Skeletal muscle cell (primary cell): ENCODE data around the gene RAB40C.

Experiments used
- DNase-seq: peaks from one replicate; pipeline ENCODE4 v3.0.0-alpha.2; 2010; ENCODE audit warnings: low read depth
- H3K4me3 ChIP-seq: 2 replicates; pipeline ENCODE4 v1.5.1; 2011; ENCODE audit warnings: low read depth, mild to moderate bottlenecking, control low read depth, low read length, moderate library complexity

RAB40C gene

DNA sequence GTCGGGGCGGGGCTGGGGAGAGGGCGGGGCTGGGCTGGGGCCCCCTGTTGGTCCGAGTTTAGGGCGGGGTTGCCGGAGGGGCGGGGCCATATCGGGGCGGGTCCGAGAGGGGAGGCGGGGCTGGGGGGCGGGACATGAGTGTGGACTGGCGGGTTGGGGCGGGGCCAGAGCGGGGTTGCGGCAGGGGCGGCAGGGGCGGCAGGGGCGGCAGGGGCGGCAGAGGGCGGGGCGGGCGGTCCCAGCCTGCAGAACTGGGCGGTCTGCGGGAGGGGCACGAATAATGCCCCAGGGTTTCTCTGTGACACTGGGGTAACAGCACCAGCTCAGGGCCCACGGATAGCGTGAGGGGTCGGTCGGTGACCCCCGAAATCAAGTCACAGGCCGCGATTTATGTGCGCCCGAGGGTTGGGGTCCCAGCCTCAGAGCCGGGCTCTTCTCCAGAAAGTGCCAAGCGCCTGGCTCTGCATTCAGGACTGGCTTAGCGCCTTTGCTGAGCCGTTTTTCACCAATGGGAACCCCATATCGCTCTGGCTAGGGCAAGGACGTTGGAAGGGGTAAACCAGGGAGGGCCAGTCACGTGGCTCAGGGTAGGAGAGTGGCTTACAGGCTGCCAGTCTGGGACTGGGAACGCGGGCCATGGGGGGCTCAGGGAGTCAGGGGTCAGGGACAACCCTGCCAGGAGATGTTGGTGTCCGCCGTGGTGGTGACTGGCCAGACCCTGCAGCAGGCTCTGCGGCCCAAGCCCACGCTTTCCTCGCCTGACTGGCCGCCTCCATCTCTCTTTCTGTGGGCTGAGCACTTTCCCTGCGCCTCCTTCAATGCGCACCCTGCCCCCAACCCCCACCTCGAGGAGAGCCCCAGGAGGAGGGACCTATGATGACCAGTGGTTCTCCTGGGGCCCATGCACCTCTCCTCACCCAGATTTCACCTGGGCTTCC lies 47.5 kb downstream of the RAB40C start:
- H3K4me3 ChIP-seq: peak overlapping the region; percentile 83
- peak; percentile 68 for DNase-seq

GRCh38 chr16:638034-638543 lies 48.2 kb downstream of the RAB40C start:
- no peak overlapping the region for H3K4me3 ChIP-seq
- DNase-seq: no peak

GRCh38 chr16:638836-639235 lies 49.0 kb downstream of the RAB40C start:
- no peak for DNase-seq
- no peak overlapping the region for H3K4me3 ChIP-seq

DNA sequence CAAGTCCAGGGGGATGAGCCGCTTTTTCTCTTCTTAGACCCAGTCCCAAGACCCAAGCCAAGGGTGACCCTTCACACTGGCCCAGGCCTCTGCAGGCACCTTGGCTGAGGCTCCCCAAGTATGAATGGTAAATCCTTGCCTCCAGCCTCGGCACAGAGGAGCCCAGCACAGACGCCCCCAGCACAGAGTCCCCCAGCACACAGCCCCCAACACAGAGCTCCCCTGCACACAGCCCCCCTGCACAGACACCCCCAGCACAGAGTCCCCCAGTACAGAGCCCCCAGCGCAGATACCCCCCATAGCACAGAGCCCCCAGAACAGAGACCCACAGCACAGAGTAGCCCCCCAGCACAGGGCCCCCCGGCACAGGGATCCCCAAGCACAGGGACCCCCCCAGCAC lies 50.7 kb downstream of the RAB40C start:
- peak overlapping the region; percentile 58 for H3K4me3 ChIP-seq
- no peak for DNase-seq

GRCh38 chr16:641326-642188 lies 51.7 kb downstream of the RAB40C start, which contains the start of gene MCRIP2:
Gene MCRIP2, plus strand, starts transcription at chr16:641828. Its CDS starts 164 bp downstream, at chr16:641992.
- peak within 1 kb of the TSS; percentile 58 for H3K4me3 ChIP-seq
- no peak for DNase-seq

GRCh38 chr16:642189-643049 lies 52.6 kb downstream of the RAB40C start:
- H3K4me3 ChIP-seq: peak overlapping the region; percentile 58
- DNase-seq: no peak

DNA sequence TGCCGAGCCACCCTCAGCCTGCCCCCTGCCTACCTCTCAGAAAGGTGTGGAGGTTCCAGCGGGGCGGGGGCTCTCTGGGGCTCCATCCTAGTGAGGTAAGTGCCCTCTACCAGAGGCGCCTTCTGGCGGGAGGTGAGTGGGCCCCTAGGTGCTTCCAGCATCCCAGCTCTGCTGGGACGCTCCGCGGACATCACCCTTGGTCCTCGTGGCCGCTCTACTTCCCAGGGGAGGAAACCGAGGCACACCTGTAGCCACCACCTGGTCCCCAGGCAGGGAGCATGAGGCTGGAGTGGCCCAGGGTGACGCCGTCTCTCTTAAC lies 53.1 kb downstream of the RAB40C start:
- peak overlapping the region; percentile 58 for H3K4me3 ChIP-seq
- no peak for DNase-seq

- DNase-seq: no peak
- H3K4me3 ChIP-seq: no peak overlapping the region
Measured at GRCh38 chr16:644556-644955, 54.7 kb downstream of the RAB40C start.

DNA sequence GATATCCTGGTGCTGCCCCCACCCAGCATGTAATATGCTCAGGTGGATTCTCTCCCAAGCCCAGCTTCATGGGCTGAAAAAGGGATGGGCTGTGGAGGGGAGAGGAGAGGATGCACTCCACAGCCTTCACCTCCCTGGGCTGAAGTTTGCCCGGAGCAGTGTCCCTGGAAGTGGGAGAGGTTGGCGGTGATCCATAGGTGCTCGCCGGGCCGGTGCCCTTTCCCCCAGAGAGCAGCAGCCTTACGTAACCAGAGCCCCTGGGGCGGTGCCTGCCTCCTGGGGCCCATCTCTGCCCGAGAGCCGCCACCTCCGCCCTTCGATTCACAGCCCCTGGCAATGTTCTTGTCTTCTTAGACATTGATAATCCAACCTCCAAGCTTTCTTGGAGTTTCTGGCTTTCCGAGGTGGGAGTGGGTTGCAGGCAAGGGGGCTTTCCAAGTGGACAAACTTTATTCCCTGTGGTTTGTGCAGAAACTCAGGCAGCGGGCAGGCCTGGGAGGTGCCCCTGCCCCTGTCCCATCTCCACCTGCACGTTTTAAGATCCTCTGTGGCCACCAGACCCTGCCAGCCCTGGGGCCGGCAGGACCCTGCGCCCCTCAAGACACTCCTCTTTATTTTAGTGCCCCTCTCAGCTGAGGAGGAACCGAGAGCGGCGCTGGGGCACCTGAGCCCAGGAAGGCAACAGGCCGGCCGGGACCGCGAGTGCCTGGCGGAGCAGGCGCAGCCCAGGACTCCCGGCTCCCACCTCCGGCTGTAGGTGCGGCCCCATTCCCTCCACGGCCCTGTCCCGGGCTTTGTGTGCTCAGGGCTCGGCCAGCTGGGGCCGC lies 56.2 kb downstream of the RAB40C start:
- DNase-seq: no peak

DNA sequence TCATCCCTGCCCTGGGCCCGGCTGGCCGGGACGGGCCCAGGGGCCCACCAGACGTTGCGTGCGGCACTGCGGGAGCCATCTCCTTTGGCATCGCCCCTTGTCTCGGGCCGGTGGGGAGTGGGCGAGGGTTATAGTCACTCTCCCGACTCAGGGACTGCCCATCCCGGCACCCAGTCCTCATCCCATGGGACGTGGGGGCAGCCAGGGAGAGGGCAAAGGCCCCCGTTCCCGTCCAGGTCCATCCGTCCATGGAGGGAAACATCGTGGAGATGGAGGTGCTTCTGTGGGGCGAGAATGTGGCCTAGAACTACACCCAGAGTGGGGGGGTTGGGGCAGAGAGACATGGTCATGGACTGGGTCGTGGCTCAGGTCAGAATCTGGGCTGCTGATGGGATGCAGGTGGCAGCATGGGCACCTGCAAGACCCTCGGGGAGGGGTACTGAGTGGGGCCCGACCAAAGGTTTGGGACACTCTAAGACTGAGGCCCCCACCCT lies 56.9 kb downstream of the RAB40C start:
- DNase-seq: no peak
- no peak overlapping the region for H3K4me3 ChIP-seq

More for the DNA sequence above, 56.2 kb downstream of the RAB40C start:
- no peak overlapping the region for H3K4me3 ChIP-seq

- no peak overlapping the region for H3K4me3 ChIP-seq
- no peak for DNase-seq
Measured at GRCh38 chr16:647173-647902, 57.5 kb downstream of the RAB40C start.

GRCh38 chr16:648071-648780 lies 58.4 kb downstream of the RAB40C start:
- DNase-seq: no peak
- peak overlapping the region; percentile 67 for H3K4me3 ChIP-seq

DNA sequence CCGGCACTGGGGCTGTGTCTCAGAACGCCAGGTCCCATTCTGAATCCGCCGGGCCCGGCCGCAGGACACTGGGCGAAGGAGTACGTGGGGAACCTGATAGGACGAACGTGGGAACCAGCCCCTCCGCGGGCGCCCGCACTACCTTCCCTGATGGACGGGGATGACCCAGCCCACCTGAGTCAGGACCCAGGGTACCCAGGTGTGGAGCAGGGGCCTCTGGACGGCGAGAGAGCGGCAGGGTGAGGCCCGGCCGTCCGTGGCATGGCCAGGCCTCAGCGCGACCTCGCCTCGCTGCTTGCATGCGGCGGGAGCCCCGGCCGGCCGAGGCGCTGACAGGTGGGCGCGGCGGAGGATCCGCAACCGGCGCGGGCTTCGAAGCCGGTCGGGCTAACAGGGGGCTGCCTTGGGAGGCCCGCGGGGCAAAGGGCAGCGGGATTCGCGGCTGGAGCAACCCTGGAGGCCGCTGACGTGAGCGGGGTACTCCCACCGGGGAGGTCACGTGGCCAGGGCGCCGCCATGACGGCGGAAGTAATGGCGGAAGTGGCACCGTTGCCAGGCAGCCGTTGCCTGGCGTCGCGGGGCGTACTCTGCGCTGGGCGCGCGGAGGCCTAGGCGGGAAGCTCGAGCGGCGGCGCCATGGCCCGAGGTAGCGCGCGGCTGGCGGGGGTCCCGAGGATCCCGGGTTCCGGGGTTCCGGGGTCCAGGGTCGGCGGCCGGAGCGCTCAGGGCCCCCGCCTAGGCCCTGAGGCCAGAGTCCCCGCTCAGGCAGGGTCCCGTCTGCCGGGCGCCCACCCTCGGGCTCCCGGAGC lies 59.1 kb downstream of the RAB40C start, which contains the start of gene WDR90:
Gene WDR90, plus strand, starts transcription at position 585 of the 809 bp plus-strand sequence. Its CDS starts 52 bp downstream, at position 637.
- peak within 1 kb of the TSS; percentile 67 for H3K4me3 ChIP-seq
- peak; percentile 58 for DNase-seq

DNA sequence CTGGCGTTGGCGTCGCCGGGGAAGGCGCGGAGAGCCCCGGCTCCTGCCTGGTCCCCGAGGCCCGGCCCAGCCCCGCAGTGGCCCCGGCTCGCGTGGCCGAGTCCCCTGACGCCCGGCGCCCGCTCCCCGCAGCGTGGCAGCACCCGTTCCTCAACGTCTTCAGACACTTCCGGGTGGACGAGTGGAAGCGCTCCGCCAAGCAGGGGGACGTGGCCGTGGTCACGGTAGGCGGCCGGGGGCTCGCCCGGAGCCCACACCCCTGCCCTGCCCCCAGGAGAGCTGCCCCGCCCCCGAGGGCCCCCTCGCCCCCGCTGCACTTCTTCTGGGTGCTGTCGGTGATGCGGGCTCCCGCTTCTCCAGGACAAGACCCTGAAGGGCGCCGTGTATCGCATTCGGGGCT lies 59.8 kb downstream of the RAB40C start:
- no peak for DNase-seq
- H3K4me3 ChIP-seq: peak overlapping the region; percentile 67

DNA sequence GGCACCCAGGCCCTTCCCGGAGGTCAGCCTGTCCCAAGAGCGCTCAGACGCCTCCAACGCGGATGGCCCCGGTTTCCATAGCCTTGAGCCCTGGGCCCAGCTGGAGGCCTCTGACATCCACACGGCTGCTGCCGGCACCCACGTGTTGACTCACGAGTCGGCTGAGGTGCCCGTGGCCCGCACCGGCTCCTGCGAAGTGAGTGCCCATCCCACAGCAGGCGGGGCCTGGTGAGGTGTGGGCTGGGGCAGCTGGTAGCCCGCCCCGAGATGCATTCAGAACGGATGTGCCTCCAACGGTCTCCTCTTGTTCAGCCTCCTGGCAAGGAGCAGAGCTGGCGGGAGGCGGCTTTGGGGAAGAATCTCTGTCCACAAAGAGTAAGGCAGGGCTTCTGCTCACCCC lies 62.0 kb downstream of the RAB40C start:
- no peak for DNase-seq

More for the DNA sequence above, 62.0 kb downstream of the RAB40C start:
- H3K4me3 ChIP-seq: no peak overlapping the region
